Astrocyte of the cerebellum (primary cell): Measurements from ENCODE around the gene MTX3.

ENCODE experiments used
- DNase-seq: peaks from one replicate; pipeline ENCODE4 v3.0.0-alpha.2; 2011; ENCODE audit warnings: low read depth
- H3K4me3 ChIP-seq: 2 replicates; pipeline ENCODE4 v1.5.1; 2011; ENCODE audit warnings: mild to moderate bottlenecking, low read depth, low read length, moderate library complexity
- CTCF ChIP-seq: IDR thresholded peaks from 2 replicates; pipeline ENCODE4 v1.5.1; 2012; ENCODE audit warnings: low read length, low read depth, moderate library complexity, mild to moderate bottlenecking; ENCODE audit errors: missing control alignments
- in situ Hi-C: cut with HindIII; loops from 2 replicates; pipeline ENCODE4 v1.10.0; 2017; ENCODE audit warnings: low sequenced_read_pairs

The MTX3 gene

GRCh38 chr5:79947567-79947966 lies 43.5 kb downstream of the MTX3 start:
- no peak for DNase-seq
- H3K4me3 ChIP-seq = no peak overlapping the region
- in situ Hi-C loops = no loop called here
- TF ChIP-seq CTCF = no peak

GRCh38 chr5:79938468-79938867 lies 52.6 kb downstream of the MTX3 start:
- DNase-seq = no peak
- in situ Hi-C loops = no loop called here
- no peak for TF ChIP-seq CTCF
- H3K4me3 ChIP-seq = no peak overlapping the region

GRCh38 chr5:79936646-79937216 lies 54.3 kb downstream of the MTX3 start:
- DNase-seq = no peak
- in situ Hi-C loops = no loop called here
- no peak overlapping the region for H3K4me3 ChIP-seq
- TF ChIP-seq CTCF = no peak

GRCh38 chr5:79936002-79936645 lies 54.9 kb downstream of the MTX3 start:
- in situ Hi-C loops = no loop called here
- H3K4me3 ChIP-seq = no peak overlapping the region
- no peak for TF ChIP-seq CTCF
- no peak for DNase-seq

GRCh38 chr5:79934681-79935080 lies 56.4 kb downstream of the MTX3 start:
- no peak for TF ChIP-seq CTCF
- no peak overlapping the region for H3K4me3 ChIP-seq
- in situ Hi-C loops = no loop called here
- DNase-seq = no peak

- in situ Hi-C loops = no loop called here
- DNase-seq = no peak
- H3K4me3 ChIP-seq = no peak overlapping the region
- no peak for TF ChIP-seq CTCF
Measured at GRCh38 chr5:79932510-79933504, 58.3 kb downstream of the MTX3 start.
